Bronchial epithelial cell (primary cell): Measurements from ENCODE around the gene TBC1D7. TPM values are rescaled to one million over a fixed set of nuclear protein-coding genes. Genes with fewer than 3 reads are reported as not detected.

Experiments
- DNase-seq: peaks from one replicate; pipeline ENCODE4 v3.0.0-alpha.2; 2010; ENCODE audit warnings: low read depth
- FAIRE-seq: peaks from 2 replicates; lab custom pipeline; 2011; peaks lifted over from hg19 to GRCh38; lab: Jason Lieb, UNC
- H3K27me3 ChIP-seq: 2 replicates; pipeline ENCODE4 v1.5.1; 2011; ENCODE audit warnings: low read length; ENCODE audit not compliant: control insufficient read depth, insufficient read depth
- H3K36me3 ChIP-seq: 2 replicates; pipeline ENCODE4 v1.5.1; 2011; ENCODE audit warnings: low read length; ENCODE audit not compliant: control insufficient read depth, insufficient read depth
- H3K4me3 ChIP-seq: 2 replicates; pipeline ENCODE4 v1.5.1; 2011; ENCODE audit warnings: mild to moderate bottlenecking, low read depth, low read length, control low read depth
- total RNA-seq: library from RNA; depleted of rRNA; stranded (reverse); fragments of >200 nt; gene quantifications from 2 replicates; pipeline ENCODE4 v1.2.1, GENCODE V29; 2014
- TF ChIP-seq, protein P1 (sequence below): IDR thresholded peaks from 2 replicates; pipeline ENCODE4 v1.5.1; 2011; ENCODE audit warnings: mild to moderate bottlenecking, moderate library complexity, low read length, control low read depth, inconsistent platforms; ENCODE audit not compliant: insufficient read depth, severe bottlenecking

TBC1D7 gene
- total RNA-seq, 1 donor from 2014 or later: 44.5 TPM

GRCh38 chr6:13299918-13300317 is 28.4 kb downstream of the TBC1D7 start:
- peaks cover 11% of the 10 kb centered on the region for H3K36me3 ChIP-seq
- no peaks in the 10 kb centered on the region for H3K27me3 ChIP-seq
- TF ChIP-seq, protein P1, sequence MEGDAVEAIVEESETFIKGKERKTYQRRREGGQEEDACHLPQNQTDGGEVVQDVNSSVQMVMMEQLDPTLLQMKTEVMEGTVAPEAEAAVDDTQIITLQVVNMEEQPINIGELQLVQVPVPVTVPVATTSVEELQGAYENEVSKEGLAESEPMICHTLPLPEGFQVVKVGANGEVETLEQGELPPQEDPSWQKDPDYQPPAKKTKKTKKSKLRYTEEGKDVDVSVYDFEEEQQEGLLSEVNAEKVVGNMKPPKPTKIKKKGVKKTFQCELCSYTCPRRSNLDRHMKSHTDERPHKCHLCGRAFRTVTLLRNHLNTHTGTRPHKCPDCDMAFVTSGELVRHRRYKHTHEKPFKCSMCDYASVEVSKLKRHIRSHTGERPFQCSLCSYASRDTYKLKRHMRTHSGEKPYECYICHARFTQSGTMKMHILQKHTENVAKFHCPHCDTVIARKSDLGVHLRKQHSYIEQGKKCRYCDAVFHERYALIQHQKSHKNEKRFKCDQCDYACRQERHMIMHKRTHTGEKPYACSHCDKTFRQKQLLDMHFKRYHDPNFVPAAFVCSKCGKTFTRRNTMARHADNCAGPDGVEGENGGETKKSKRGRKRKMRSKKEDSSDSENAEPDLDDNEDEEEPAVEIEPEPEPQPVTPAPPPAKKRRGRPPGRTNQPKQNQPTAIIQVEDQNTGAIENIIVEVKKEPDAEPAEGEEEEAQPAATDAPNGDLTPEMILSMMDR: no peak
- FAIRE-seq: no peak
- H3K4me3 ChIP-seq: no peak overlapping the region
- DNase-seq: no peak

DNA sequence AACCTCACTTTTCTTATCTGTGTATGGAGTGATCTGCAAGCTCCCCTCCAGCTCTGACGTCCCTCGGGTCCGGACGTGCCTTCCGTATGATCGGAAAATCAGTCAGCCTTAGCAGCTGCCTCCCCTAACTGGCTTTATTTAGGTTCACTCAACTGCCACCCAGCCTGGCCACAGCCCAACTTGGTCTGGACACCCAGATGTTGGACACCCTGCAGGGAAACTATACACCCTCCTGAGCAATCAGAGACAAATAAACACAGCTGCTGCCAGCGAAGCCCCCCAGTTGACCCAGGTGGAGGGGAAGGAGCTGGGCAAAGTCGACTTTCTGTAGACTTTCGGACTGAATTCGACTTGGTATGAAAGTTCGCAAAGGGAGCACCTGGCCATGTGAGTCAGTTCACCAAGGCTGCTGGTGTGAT is 28.9 kb downstream of the TBC1D7 start:
- FAIRE-seq (no peak), DNase-seq (no peak)

DNA sequence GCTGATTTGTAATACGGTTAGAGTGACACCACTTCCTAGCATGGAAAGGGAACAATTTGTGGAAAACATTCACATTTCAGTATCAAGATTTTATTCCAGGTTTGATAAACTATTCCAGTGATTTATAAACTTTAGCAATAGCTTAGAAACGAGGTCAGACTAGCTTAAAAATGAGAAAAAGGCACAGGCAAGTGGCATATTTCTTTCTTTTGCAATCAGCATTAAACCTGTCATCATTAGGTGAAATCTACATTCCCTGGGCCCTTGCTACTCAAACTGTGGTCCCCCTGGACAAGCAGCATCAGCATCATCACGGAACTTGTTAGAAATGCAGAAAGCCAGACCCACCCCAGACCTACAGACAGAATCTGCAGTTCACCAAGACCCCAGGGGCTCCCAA is 29.9 kb downstream of the TBC1D7 start:
- H3K27me3 ChIP-seq: no peaks in the 10 kb centered on the region
- H3K36me3 ChIP-seq: peaks cover 15% of the 10 kb centered on the region
- no peak for FAIRE-seq
- TF ChIP-seq, protein P1: no peak
- DNase-seq: no peak
- H3K4me3 ChIP-seq: no peak overlapping the region

More for the DNA sequence above, 28.9 kb downstream of the TBC1D7 start:
- TF ChIP-seq, protein P1: no peak
- Histone ChIP-seq H3K36me3 (peaks cover 12% of the 10 kb centered on the region), H3K4me3 (no peak overlapping the region), H3K27me3 (no peaks in the 10 kb centered on the region)

DNA sequence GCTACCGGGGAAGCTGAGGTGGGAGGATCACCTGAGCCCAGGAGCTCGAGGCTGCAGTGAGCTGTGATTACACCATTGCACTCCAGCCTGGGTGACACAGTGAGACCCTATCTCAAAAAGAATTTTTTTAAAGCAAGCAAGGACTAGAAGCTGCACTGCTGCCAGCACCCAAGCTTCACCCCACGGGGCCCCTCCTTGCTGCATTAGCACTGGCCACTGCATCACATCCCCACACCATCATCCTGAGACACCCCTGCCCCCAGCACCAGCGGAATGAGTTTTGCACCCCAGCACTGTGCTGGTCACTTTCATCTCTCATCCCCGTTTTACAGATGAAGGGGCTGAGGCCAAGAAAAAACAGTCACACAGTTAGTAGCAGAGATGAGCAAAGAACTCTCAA is 30.9 kb downstream of the TBC1D7 start:
- H3K36me3 ChIP-seq: peaks cover 16% of the 10 kb centered on the region
- DNase-seq: no peak
- no peak for FAIRE-seq
- TF ChIP-seq, protein P1: no peak
- H3K27me3 ChIP-seq: no peaks in the 10 kb centered on the region
- no peak overlapping the region for H3K4me3 ChIP-seq

DNA sequence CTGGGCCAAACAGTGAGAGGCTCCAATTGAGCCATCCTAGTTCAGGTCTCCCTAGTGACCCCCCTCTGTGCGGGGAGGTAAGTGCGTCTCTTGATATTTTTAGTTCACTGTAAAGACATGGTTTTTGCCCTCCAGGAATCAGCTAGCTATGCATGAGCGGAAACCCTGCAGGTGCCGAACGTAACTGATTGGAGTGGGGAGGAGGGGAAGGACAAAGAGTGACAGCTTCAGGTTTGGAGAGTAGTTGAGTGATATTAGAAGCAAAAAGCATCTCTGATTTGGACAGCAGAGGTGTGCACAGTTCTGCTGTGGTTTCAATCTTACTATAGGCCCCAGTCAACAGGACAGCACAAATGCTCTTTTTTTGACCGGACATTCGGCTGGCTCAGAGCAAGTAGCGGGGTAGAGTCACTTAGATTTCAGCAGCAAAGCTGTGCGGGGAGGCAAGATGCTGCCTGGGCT is 31.8 kb downstream of the TBC1D7 start:
- TF ChIP-seq, protein P1: no peak
- H3K36me3 ChIP-seq: peaks cover 16% of the 10 kb centered on the region
- H3K27me3 ChIP-seq: no peaks in the 10 kb centered on the region
- H3K4me3 ChIP-seq: no peak overlapping the region
- no peak for FAIRE-seq
- no peak for DNase-seq

DNA sequence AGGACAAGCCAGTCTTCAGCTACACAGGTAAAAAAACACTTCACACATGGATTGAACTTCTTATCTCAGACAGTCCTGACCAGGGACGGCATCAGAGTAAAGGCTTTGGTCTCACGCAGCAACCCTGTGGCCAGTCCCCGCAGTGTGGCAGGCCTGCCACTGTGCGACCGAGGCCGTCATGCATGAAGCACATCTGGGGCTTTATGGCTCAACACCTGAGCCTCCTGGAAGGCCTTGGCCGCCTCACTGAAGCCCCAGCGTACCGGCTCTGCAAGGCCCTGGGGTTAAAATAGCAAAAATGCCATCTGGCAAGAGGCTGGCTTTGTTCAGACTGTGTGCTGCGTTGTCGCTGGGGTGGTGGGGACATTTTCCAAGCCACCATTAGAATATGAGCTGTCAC is 32.8 kb downstream of the TBC1D7 start:
- no peak overlapping the region for H3K4me3 ChIP-seq
- no peaks in the 10 kb centered on the region for H3K27me3 ChIP-seq
- TF ChIP-seq, protein P1: no peak
- peaks cover 16% of the 10 kb centered on the region for H3K36me3 ChIP-seq
- FAIRE-seq: no peak
- no peak for DNase-seq
